Measurements from ENCODE around the gene MCU.

- TF ChIP-seq E2F5 (CRISPR knock-in tag; IDR thresholded peaks at IDR 0.05) (no peak), ZNF263 (CRISPR knock-in tag; IDR thresholded peaks at IDR 0.05; ENCODE audit: low read depth) (no peak), STAT6 (CRISPR knock-in tag; conservative IDR thresholded peaks at IDR 0.05; ENCODE audit: low read depth) (no peak), SMAD3 (CRISPR knock-in tag; IDR thresholded peaks at IDR 0.05; ENCODE audit: borderline replicate concordance) (no peak)
Observed at GRCh38 chr10:72783410-72783833, 91.5 kb downstream of the MCU start.
